Transverse colon (tissue), 4 donors: Measurements from ENCODE around the gene TRPV4. TPM values are rescaled to one million over a fixed set of nuclear protein-coding genes. Genes with fewer than 3 reads are reported as not detected.

Source experiments
- DNase-seq: peaks from one replicate; pipeline ENCODE4 v3.0.0-alpha.2; 2019
- H3K27ac ChIP-seq, 4 donors: fragments of 200-600 bp; sonication (generic); 2 replicates each; pipeline ENCODE4 v1.5.1; 2016 to 2018; ENCODE audit warnings: inconsistent platforms in 4 of 4
- H3K27me3 ChIP-seq: fragments of 200-600 bp; sonication (generic); 2 replicates; pipeline ENCODE4 v1.5.1; 2017; ENCODE audit warnings: inconsistent platforms
- H3K36me3 ChIP-seq, 4 donors: fragments of 200-600 bp; sonication (generic); 2 replicates each; pipeline ENCODE4 v1.5.1; 2017 to 2019; ENCODE audit warnings: inconsistent platforms in 4 of 4
- H3K4me1 ChIP-seq, 4 donors: fragments of 200-600 bp; sonication (generic); 2 replicates each; pipeline ENCODE4 v1.5.1; 2017 to 2020; ENCODE audit warnings: inconsistent platforms in 4 of 4
- H3K4me3 ChIP-seq, 4 donors: fragments of 200-600 bp; sonication (generic); 1 replicate in 1 of 4; 2 replicates in 3 of 4; pipeline versions ENCODE4 v1.5.1 to v1.6.1; 2017 to 2019; ENCODE audit warnings: inconsistent platforms in 4 of 4
- H3K9me3 ChIP-seq, 2 donors: fragments of 200-600 bp; sonication (generic); 2 replicates each; pipeline ENCODE4 v1.5.1; 2017 to 2019; ENCODE audit warnings: inconsistent platforms in 2 of 2
- CTCF ChIP-seq, 5 experiments: fragments of 200-600 bp in 3 of 5; fragments of 450-650 bp in 2 of 5; sonication (generic) in 3 of 5; IDR thresholded peaks; 1 replicate in 2 of 5; 2 replicates in 3 of 5; pipeline ENCODE4 v1.5.1; 2016 to 2017; ENCODE audit warnings: antibody characterized with exemption in 5 of 5, inconsistent platforms in 3 of 5, mild to moderate bottlenecking in 2 of 5, moderate library complexity in 1 of 5
- EP300 ChIP-seq: sonication (generic); formaldehyde crosslinking; IDR thresholded peaks from one replicate; pipeline ENCODE4 v1.6.1; 2017; ENCODE audit warnings: antibody characterized with exemption, low read depth
- POLR2A ChIP-seq: fragments of 450-650 bp; IDR thresholded peaks from one replicate; pipeline ENCODE4 v1.6.1; 2016; ENCODE audit warnings: antibody characterized with exemption, mild to moderate bottlenecking, moderate library complexity
- POLR2AphosphoS5 ChIP-seq, 3 donors: sonication (generic); formaldehyde crosslinking; IDR thresholded peaks; one replicate each; pipeline ENCODE4 v1.6.1; 2016; ENCODE audit warnings: antibody characterized with exemption in 3 of 3
- WGBS, 2 donors: methylation state at CpG; one replicate each; pipeline ENCODE4 v1.1.5; 2018; ENCODE audit warnings: low coverage in 1 of 2; 5-methylcytosine and 5-hydroxymethylcytosine counted together
- in situ Hi-C, 4 donors: fragments of 200-750 bp; cut with MboI; loops; one replicate each; pipeline versions ENCODE4 v1.15.0 to v1.15.1; 2017; ENCODE audit warnings: low sequenced_read_pairs in 3 of 4, low pct_ligation_motif_present in 1 of 4, low pct_unique_long_range_greater_than_20kb in 1 of 4
- intact Hi-C: fragments of 100-400 bp; cut with DNase I; formaldehyde crosslinking; loops from one replicate; pipeline ENCODE4 v1.15.1; 2023; ENCODE audit warnings: low total_unique reads
- total RNA-seq, 4 donors: library from RNA; depleted of rRNA; stranded (reverse); fragments of >200 nt; gene quantifications; one replicate each; pipeline ENCODE4 v1.1.0, GENCODE V29; 2016

TRPV4 gene
- total RNA-seq, 4 donors from 2014 or later, result 0.27 TPM; not detected in 3

- WGBS, 2 donors, result 57 to 64% methylated on average over 1 to 3 of the region's 3 CpGs
- intact Hi-C loops (no loop called here), in situ Hi-C loops (no loop called here)
- Histone ChIP-seq H3K27ac (no peak overlapping the region), H3K4me3 (no peak overlapping the region), H3K9me3 (no peaks in the 10 kb centered on the region), H3K36me3 (no peaks in the 10 kb centered on the region), H3K27me3 (peaks cover 19% of the 10 kb centered on the region), H3K4me1 (peaks cover 0 to 7% (median 5%) of the 10 kb centered on the region in 4 donors)
- no peak for TF ChIP-seq CTCF (IDR thresholded peaks at IDR 0.05)
- TF ChIP-seq POLR2A, result no peak
- no peak for TF ChIP-seq EP300
- no peak for TF ChIP-seq POLR2AphosphoS5 (IDR thresholded peaks at IDR 0.05)
- no peak for DNase-seq
These were observed 4.3 kb downstream of the TRPV4 start for GRCh38 chr12:109828754-109829511.

GRCh38 chr12:109827566-109828550 lies 5.3 kb downstream of the TRPV4 start:
- no peaks in the 10 kb centered on the region for H3K9me3 ChIP-seq
- in situ Hi-C loops (no loop called here), intact Hi-C loops (no loop called here)
- no peak overlapping the region for H3K4me3 ChIP-seq
- H3K27ac ChIP-seq, result no peak overlapping the region
- H3K36me3 ChIP-seq, result no peaks in the 10 kb centered on the region
- DNase-seq, result peak; percentile 36
- H3K27me3 ChIP-seq, result peaks cover 8% of the 10 kb centered on the region
- WGBS, 2 donors, result 67 to 75% methylated on average over 4 to 19 of the region's 19 CpGs
- H3K4me1 ChIP-seq, result peaks cover 0 to 1% (median under 1%) of the 10 kb centered on the region in 4 donors
- TF ChIP-seq POLR2AphosphoS5 (IDR thresholded peaks at IDR 0.05), result no peak
- no peak for TF ChIP-seq CTCF (IDR thresholded peaks at IDR 0.05)
- no peak for TF ChIP-seq POLR2A
- TF ChIP-seq EP300, result no peak

- in situ Hi-C loops, result no loop called here
- intact Hi-C loops, result no loop called here
- H3K27me3 ChIP-seq, result peaks cover under 1% of the 10 kb centered on the region
- H3K36me3 ChIP-seq, result no peaks in the 10 kb centered on the region
- TF ChIP-seq EP300 (no peak), CTCF (IDR thresholded peaks at IDR 0.05) (no peak), POLR2AphosphoS5 (IDR thresholded peaks at IDR 0.05) (no peak), POLR2A (no peak)
- H3K4me1 ChIP-seq, result no peaks in the 10 kb centered on the region
- H3K9me3 ChIP-seq, result no peaks in the 10 kb centered on the region
- no peak overlapping the region for H3K27ac ChIP-seq
- WGBS, 2 donors, result 96% methylated on average over 3 of the region's 3 CpGs; no CpG with 5 or more reads in 1 of the 2 donors
- DNase-seq, result no peak
- H3K4me3 ChIP-seq, result no peak overlapping the region
These were observed 6.1 kb downstream of the TRPV4 start for GRCh38 chr12:109827080-109827479.

GRCh38 chr12:109824731-109825130 lies 8.5 kb downstream of the TRPV4 start:
- intact Hi-C loops (no loop called here), in situ Hi-C loops (no loop called here)
- H3K27ac ChIP-seq, result no peak overlapping the region
- no peaks in the 10 kb centered on the region for H3K9me3 ChIP-seq
- DNase-seq, result no peak
- WGBS, 2 donors, result 79 to 91% methylated on average over 6 to 8 of the region's 8 CpGs
- H3K4me1 ChIP-seq, result no peaks in the 10 kb centered on the region
- H3K36me3 ChIP-seq, result no peaks in the 10 kb centered on the region
- no peak overlapping the region for H3K4me3 ChIP-seq
- TF ChIP-seq POLR2AphosphoS5 (IDR thresholded peaks at IDR 0.05) (no peak), POLR2A (no peak), EP300 (no peak), CTCF (IDR thresholded peaks at IDR 0.05) (no peak)
- H3K27me3 ChIP-seq, result no peaks in the 10 kb centered on the region
